ENCODE data around the gene ZRSR2. TPM values are rescaled to one million over a fixed set of nuclear protein-coding genes. Genes with fewer than 3 reads are reported as not detected.

ZRSR2 gene
- total and polyA plus RNA-seq, 9 of the 15 experiments (the other 6 are each of a cell fraction or from before 2014, with no cell fraction given): 3.5 to 19.5 (median 8.6) TPM

- TF ChIP-seq TFAM (CRISPR knock-in tag; conservative IDR thresholded peaks at IDR 0.05) (no peak), XRCC3 (IDR thresholded peaks at IDR 0.05) (no peak), CLOCK (CRISPR knock-in tag; IDR thresholded peaks at IDR 0.05; ENCODE audit: borderline replicate concordance) (no peak), RB1 (IDR thresholded peaks at IDR 0.05; ENCODE audit: low read depth) (peak; percentile 73; the same call in 1 of the 2 replicates), TBP (optimal IDR thresholded peaks at IDR 0.05; ENCODE audit: low read depth, low read length) (no peak), ERF (CRISPR knock-in tag; IDR thresholded peaks at IDR 0.05) (no peak), CCAR2 (IDR thresholded peaks at IDR 0.05; ENCODE audit: low read depth, low read length) (no peak), ARHGAP35 (IDR thresholded peaks at IDR 0.05; ENCODE audit: partially characterized antibody) (no peak), USF1 (CRISPR knock-in tag; IDR thresholded peaks at IDR 0.05) (peak; percentile 92), ZBTB7A (IDR thresholded peaks at IDR 0.05; ENCODE audit: borderline replicate concordance, control insufficient read depth, low read depth, low read length) (no peak; the same call in 1 of the 2 replicates), PHF21A (IDR thresholded peaks at IDR 0.05; ENCODE audit: borderline replicate concordance, low read depth) (no peak), CEBPG (CRISPR knock-in tag; IDR thresholded peaks at IDR 0.05) (no peak), CEBPG (tag; conservative IDR thresholded peaks at IDR 0.05 in 1 of 2, IDR thresholded peaks at IDR 0.05 in 1 of 2) (no peak), SLC30A9 (CRISPR knock-in tag; IDR thresholded peaks at IDR 0.05) (no peak)
- TF ChIP-seq, protein P1, sequence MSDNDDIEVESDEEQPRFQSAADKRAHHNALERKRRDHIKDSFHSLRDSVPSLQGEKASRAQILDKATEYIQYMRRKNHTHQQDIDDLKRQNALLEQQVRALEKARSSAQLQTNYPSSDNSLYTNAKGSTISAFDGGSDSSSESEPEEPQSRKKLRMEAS (CRISPR knock-in tag; IDR thresholded peaks at IDR 0.05): peak; percentile 39; the same call in 1 of the 2 replicates
- TF ChIP-seq, protein P2, sequence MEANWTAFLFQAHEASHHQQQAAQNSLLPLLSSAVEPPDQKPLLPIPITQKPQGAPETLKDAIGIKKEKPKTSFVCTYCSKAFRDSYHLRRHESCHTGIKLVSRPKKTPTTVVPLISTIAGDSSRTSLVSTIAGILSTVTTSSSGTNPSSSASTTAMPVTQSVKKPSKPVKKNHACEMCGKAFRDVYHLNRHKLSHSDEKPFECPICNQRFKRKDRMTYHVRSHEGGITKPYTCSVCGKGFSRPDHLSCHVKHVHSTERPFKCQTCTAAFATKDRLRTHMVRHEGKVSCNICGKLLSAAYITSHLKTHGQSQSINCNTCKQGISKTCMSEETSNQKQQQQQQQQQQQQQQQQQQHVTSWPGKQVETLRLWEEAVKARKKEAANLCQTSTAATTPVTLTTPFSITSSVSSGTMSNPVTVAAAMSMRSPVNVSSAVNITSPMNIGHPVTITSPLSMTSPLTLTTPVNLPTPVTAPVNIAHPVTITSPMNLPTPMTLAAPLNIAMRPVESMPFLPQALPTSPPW (CRISPR knock-in tag; IDR thresholded peaks at IDR 0.05): 0 out of 2 replicates have a peak, but pooled peaks have one; percentile 32
These were observed 64.7 kb downstream of the ZRSR2 start, which contains the start of gene AP1S2 (continued) for GRCh38 chrX:15854712-15855567.
